GM13976 (cell line): ENCODE results near the gene RBM25.
"Not testable (repeated sequence)": the region's sequence is repeated elsewhere in the genome, so short reads cannot be mapped to it uniquely, and the experiment has no call there.

Source experiments
- DNase-seq: peaks from one replicate; pipeline ENCODE4 v3.0.0; 2012; ENCODE audit warnings: low spot score
- in situ Hi-C: fragments of 300-500 bp; cut with MboI; formaldehyde crosslinking; loops from one replicate; pipeline ENCODE4 v1.12.0; 2022; ENCODE audit warnings: low sequenced_read_pairs, mixed read lengths, inconsistent platforms; ENCODE audit not compliant: unreplicated experiment
- TF ChIP-seq, protein P1 (sequence below): IDR thresholded peaks from 2 replicates; pipeline ENCODE4 v1.5.1; 2012; ENCODE audit warnings: borderline replicate concordance, mild to moderate bottlenecking; ENCODE audit not compliant: insufficient read depth; ENCODE audit errors: extremely low read depth, missing control alignments, control extremely low read depth

RBM25 gene

DNA sequence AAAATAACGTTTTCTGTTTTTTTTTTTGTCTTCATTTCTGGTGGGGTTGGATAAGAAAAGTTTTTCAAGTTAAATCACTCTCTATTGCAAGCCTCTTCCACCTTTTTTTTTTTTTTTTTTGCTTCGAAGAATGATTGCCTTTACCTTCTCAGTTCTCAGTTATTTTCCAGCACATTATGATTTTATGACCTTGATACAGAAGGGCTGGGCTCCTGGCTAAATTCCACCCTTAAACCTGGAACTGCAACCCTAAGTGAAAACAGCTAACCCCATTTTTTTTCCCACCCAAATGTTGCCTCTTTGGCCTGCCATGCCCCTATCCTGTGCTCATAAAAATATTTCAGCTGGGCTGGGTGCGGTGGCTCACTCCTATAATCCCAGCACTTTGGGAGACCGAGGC, 109.4 kb downstream of the RBM25 start:
- TF ChIP-seq, protein P1, sequence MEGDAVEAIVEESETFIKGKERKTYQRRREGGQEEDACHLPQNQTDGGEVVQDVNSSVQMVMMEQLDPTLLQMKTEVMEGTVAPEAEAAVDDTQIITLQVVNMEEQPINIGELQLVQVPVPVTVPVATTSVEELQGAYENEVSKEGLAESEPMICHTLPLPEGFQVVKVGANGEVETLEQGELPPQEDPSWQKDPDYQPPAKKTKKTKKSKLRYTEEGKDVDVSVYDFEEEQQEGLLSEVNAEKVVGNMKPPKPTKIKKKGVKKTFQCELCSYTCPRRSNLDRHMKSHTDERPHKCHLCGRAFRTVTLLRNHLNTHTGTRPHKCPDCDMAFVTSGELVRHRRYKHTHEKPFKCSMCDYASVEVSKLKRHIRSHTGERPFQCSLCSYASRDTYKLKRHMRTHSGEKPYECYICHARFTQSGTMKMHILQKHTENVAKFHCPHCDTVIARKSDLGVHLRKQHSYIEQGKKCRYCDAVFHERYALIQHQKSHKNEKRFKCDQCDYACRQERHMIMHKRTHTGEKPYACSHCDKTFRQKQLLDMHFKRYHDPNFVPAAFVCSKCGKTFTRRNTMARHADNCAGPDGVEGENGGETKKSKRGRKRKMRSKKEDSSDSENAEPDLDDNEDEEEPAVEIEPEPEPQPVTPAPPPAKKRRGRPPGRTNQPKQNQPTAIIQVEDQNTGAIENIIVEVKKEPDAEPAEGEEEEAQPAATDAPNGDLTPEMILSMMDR, result no peak
- in situ Hi-C loops, result no loop called here
- DNase-seq, result no peak

DNA sequence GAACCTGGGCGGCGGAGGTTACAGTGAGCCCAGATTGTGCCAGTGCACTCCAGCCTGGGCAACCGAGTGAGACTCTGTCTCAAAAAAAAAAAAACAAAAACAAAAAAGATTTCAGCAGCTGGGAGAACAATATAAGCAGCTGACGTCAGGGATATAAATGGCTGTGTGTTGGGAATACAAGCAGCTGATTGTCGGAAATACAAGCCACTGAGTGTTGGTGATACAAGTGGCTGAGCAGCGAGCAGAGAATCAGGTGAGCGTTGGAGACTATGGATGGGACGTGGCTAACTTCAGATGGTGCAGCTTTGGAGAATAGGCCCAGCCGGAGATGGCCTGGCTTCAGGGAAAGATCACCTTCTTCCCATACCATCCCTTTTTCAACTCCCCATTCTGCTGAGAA, 109.9 kb downstream of the RBM25 start:
- TF ChIP-seq, protein P1, result no peak
- no peak for DNase-seq
- in situ Hi-C loops, result no loop called here

- TF ChIP-seq, protein P1, result no peak
- DNase-seq, result no peak
- in situ Hi-C loops, result no loop called here
Observed at GRCh38 chr14:73168691-73169090, 110.4 kb downstream of the RBM25 start.

DNA sequence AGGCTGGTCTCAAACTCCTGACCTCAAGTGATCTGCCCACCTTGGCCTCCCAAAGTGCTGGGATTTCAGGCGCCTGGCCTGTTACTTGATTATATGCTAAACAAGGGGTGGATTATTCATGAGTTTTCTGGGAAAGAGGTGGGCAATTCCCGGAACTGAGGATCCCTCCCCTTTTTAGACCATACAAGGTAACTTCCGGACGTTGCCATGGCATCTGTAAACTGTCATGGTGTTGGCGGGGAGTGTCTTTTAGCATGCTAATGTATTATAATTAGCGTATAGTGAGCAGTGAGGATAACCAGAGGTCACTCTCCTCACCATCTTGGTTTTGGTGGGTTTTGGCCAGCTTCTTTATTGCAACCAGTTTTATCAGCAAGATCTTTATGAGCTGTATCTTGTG, 111.5 kb downstream of the RBM25 start:
- in situ Hi-C loops, result loop anchor here (5.0 kb wide), 1 partner anchor 302 kb away; no protein-coding TSS in a partner anchor
- not testable (repeated sequence) for DNase-seq

GRCh38 chr14:73170686-73171085, 112.4 kb downstream of the RBM25 start:
- TF ChIP-seq, protein P1, result no peak
- DNase-seq, result no peak
- in situ Hi-C loops, result loop anchor here (5.0 kb wide), 1 partner anchor 302 kb away; no protein-coding TSS in a partner anchor

DNA sequence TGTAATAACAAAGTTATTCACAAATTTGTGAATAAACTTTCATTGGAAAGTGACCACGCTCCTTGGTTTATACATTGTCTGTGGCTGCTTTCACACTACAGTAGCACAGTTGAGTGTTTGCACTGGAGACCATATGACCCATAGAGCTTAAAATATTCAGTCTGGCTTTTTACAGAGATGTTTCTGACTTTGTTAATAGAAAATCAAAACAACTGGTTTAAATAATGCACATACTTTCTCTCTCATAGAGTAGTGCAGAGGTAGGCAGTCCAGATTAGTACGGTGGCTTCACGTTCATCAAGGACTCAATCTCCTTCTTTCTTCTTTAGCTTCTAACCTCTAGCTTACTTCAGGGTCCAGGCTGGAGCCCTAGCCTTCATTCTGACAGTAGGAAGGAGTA, 114.2 kb downstream of the RBM25 start:
- DNase-seq, result no peak
- TF ChIP-seq, protein P1, result no peak
- in situ Hi-C loops, result loop anchor here (5.0 kb wide), 1 partner anchor 300 kb away; no protein-coding TSS in a partner anchor

- TF ChIP-seq, protein P1, result peak; percentile 8
- in situ Hi-C loops, result loop anchor here (5.0 kb wide), 1 partner anchor 299 kb away; no protein-coding TSS in a partner anchor
- peak; percentile 50 for DNase-seq
Observed at GRCh38 chr14:73173092-73173735, 114.9 kb downstream of the RBM25 start.
